ENCODE data around the gene DIPK1B. TPM values are rescaled to one million over a fixed set of nuclear protein-coding genes. Genes with fewer than 3 reads are reported as not detected.

Gene DIPK1B
- total and polyA plus RNA-seq, 7 experiments from 2014 or later = 0.11 to 1.6 (median 0.46) TPM; not detected in 2

GRCh38 chr9:136747161-136748060 lies 35.0 kb downstream of the DIPK1B start:
- intact Hi-C loops (cut with micrococcal nuclease) = no loop called here
- ChIA-PET POLR2A (no interaction called here), CTCF (no interaction called here)
- Histone ChIP-seq H3K4me3 (ENCODE audit: low read length) (no peak overlapping the region), H3K27ac (ENCODE audit: low read depth, low read length) (no peak overlapping the region), H3K4me1 (ENCODE audit: control insufficient read depth in 2 of 2, insufficient read depth in 2 of 2, low read length in 2 of 2) (no peaks in the 10 kb centered on the region), H3K36me3 (ENCODE audit: control insufficient read depth in 2 of 3, insufficient read depth in 3 of 3, low read length in 3 of 3) (no peaks in the 10 kb centered on the region), H3K27me3 (ENCODE audit: control insufficient read depth in 2 of 2, insufficient read depth in 2 of 2, low read length in 2 of 2) (no peaks in the 10 kb centered on the region), H3K9me3 (ENCODE audit: control insufficient read depth in 2 of 3, low read length in 3 of 3) (no peaks in the 10 kb centered on the region)
- Mint-ChIP-seq H3K27me3 (peaks cover 0 to 20% (median 5%) of the 10 kb centered on the region in 5 donors), H3K27ac (no peak overlapping the region), H3K36me3 (peaks cover 0 to 9% (median 2%) of the 10 kb centered on the region in 5 donors), H3K9me3 (peaks cover 0 to 21% (median 13%) of the 10 kb centered on the region in 11 donors), H3K4me3 (no peak overlapping the region), H3K4me1 (peaks cover 0 to 5% (median 0%) of the 10 kb centered on the region in 7 donors)
- DNase-seq = no peak
- no peak for ATAC-seq

- no peaks in the 10 kb centered on the region for H3K36me3 ChIP-seq (ENCODE audit: control insufficient read depth in 2 of 3, insufficient read depth in 3 of 3, low read length in 3 of 3)
- CTCF ChIA-PET = no interaction called here
- Mint-ChIP-seq H3K36me3 (peaks cover 0 to 13% (median 5%) of the 10 kb centered on the region in 5 donors), H3K4me1 (peaks cover 0 to 5% (median 0%) of the 10 kb centered on the region in 7 donors), H3K9me3 (peaks cover 0 to 27% (median 18%) of the 10 kb centered on the region in 11 donors), H3K27me3 (peaks cover 0 to 23% (median 6%) of the 10 kb centered on the region in 5 donors), H3K4me3 (no peak within 1 kb of the TSS), H3K27ac (no peak within 1 kb of the TSS)
- H3K9me3 ChIP-seq (ENCODE audit: control insufficient read depth in 2 of 3, low read length in 3 of 3) = no peaks in the 10 kb centered on the region
- H3K27ac ChIP-seq (ENCODE audit: low read depth, low read length) = no peak within 1 kb of the TSS
- POLR2A ChIA-PET = no interaction called here
- no peak for ATAC-seq
- no peak within 1 kb of the TSS for H3K4me3 ChIP-seq (ENCODE audit: low read length)
- no peaks in the 10 kb centered on the region for H3K4me1 ChIP-seq (ENCODE audit: control insufficient read depth in 2 of 2, insufficient read depth in 2 of 2, low read length in 2 of 2)
- H3K27me3 ChIP-seq (ENCODE audit: control insufficient read depth in 2 of 2, insufficient read depth in 2 of 2, low read length in 2 of 2) = no peaks in the 10 kb centered on the region
- DNase-seq = no peak
- intact Hi-C loops (cut with micrococcal nuclease) = no loop called here
Measured at GRCh38 chr9:136748201-136748600, 35.8 kb downstream of the DIPK1B start, which contains the start of gene LCN6. Gene LCN6, minus strand, starts transcription at chr9:136748525. Its CDS starts 42 bp downstream, at chr9:136748483.

- DNase-seq (no peak), ATAC-seq (no peak)
- Histone ChIP-seq H3K4me1 (ENCODE audit: control insufficient read depth in 2 of 2, insufficient read depth in 2 of 2, low read length in 2 of 2) (no peaks in the 10 kb centered on the region), H3K36me3 (ENCODE audit: control insufficient read depth in 2 of 3, insufficient read depth in 3 of 3, low read length in 3 of 3) (no peaks in the 10 kb centered on the region), H3K27me3 (ENCODE audit: control insufficient read depth in 2 of 2, insufficient read depth in 2 of 2, low read length in 2 of 2) (no peaks in the 10 kb centered on the region), H3K27ac (ENCODE audit: low read depth, low read length) (no peak overlapping the region), H3K9me3 (ENCODE audit: control insufficient read depth in 2 of 3, low read length in 3 of 3) (no peaks in the 10 kb centered on the region), H3K4me3 (ENCODE audit: low read length) (no peak overlapping the region)
- H3K27ac Mint-ChIP-seq = no peak overlapping the region
- ChIA-PET CTCF (no interaction called here), POLR2A (no interaction called here)
- no peak overlapping the region for H3K4me3 Mint-ChIP-seq
- H3K4me1 Mint-ChIP-seq = peaks cover 0 to 5% (median 0%) of the 10 kb centered on the region in 7 donors
- peaks cover 0 to 19% (median 6%) of the 10 kb centered on the region in 5 donors for H3K27me3 Mint-ChIP-seq
- peaks cover 0 to 13% (median 5%) of the 10 kb centered on the region in 5 donors for H3K36me3 Mint-ChIP-seq
- intact Hi-C loops (cut with micrococcal nuclease) = no loop called here
- H3K9me3 Mint-ChIP-seq = peaks cover 0 to 27% (median 18%) of the 10 kb centered on the region in 11 donors
Measured at GRCh38 chr9:136748666-136749611, 36.6 kb downstream of the DIPK1B start.

GRCh38 chr9:136750526-136750925 lies 38.2 kb downstream of the DIPK1B start:
- Histone ChIP-seq H3K4me3 (ENCODE audit: low read length) (no peak overlapping the region), H3K36me3 (ENCODE audit: control insufficient read depth in 2 of 3, insufficient read depth in 3 of 3, low read length in 3 of 3) (no peaks in the 10 kb centered on the region), H3K27me3 (ENCODE audit: control insufficient read depth in 2 of 2, insufficient read depth in 2 of 2, low read length in 2 of 2) (no peaks in the 10 kb centered on the region), H3K27ac (ENCODE audit: low read depth, low read length) (no peak overlapping the region), H3K4me1 (ENCODE audit: control insufficient read depth in 2 of 2, insufficient read depth in 2 of 2, low read length in 2 of 2) (no peaks in the 10 kb centered on the region), H3K9me3 (ENCODE audit: control insufficient read depth in 2 of 3, low read length in 3 of 3) (no peaks in the 10 kb centered on the region)
- intact Hi-C loops (cut with micrococcal nuclease) = no loop called here
- no peak overlapping the region for H3K27ac Mint-ChIP-seq
- no peak overlapping the region for H3K4me3 Mint-ChIP-seq
- POLR2A ChIA-PET = no interaction called here
- CTCF ChIA-PET = no interaction called here
- H3K4me1 Mint-ChIP-seq = peaks cover 0 to 5% (median 0%) of the 10 kb centered on the region in 7 donors
- DNase-seq (no peak), ATAC-seq (no peak)
- peaks cover 0 to 22% (median 6%) of the 10 kb centered on the region in 5 donors for H3K27me3 Mint-ChIP-seq
- H3K36me3 Mint-ChIP-seq = peaks cover 0 to 13% (median 6%) of the 10 kb centered on the region in 5 donors
- H3K9me3 Mint-ChIP-seq = peaks cover 1 to 27% (median 19%) of the 10 kb centered on the region in 11 donors

- ChIA-PET CTCF (no interaction called here), POLR2A (no interaction called here)
- Histone ChIP-seq H3K9me3 (ENCODE audit: control insufficient read depth in 2 of 3, low read length in 3 of 3) (no peaks in the 10 kb centered on the region), H3K36me3 (ENCODE audit: control insufficient read depth in 2 of 3, insufficient read depth in 3 of 3, low read length in 3 of 3) (no peaks in the 10 kb centered on the region), H3K27me3 (ENCODE audit: control insufficient read depth in 2 of 2, insufficient read depth in 2 of 2, low read length in 2 of 2) (no peaks in the 10 kb centered on the region), H3K27ac (ENCODE audit: low read depth, low read length) (no peak overlapping the region), H3K4me1 (ENCODE audit: control insufficient read depth in 2 of 2, insufficient read depth in 2 of 2, low read length in 2 of 2) (no peaks in the 10 kb centered on the region), H3K4me3 (ENCODE audit: low read length) (no peak overlapping the region)
- Mint-ChIP-seq H3K4me1 (peaks cover 0 to 5% (median 0%) of the 10 kb centered on the region in 7 donors), H3K4me3 (no peak overlapping the region), H3K27me3 (peaks cover 0 to 29% (median 6%) of the 10 kb centered on the region in 5 donors), H3K36me3 (peaks cover 0 to 13% (median 7%) of the 10 kb centered on the region in 5 donors), H3K9me3 (peaks cover 4 to 27% (median 23%) of the 10 kb centered on the region in 11 donors), H3K27ac (no peak overlapping the region)
- intact Hi-C loops (cut with micrococcal nuclease) = no loop called here
- no peak for DNase-seq
- ATAC-seq = no peak
Measured at GRCh38 chr9:136751244-136751643, 38.9 kb downstream of the DIPK1B start.

GRCh38 chr9:136751814-136752213 lies 39.4 kb downstream of the DIPK1B start:
- no peaks in the 10 kb centered on the region for H3K36me3 ChIP-seq (ENCODE audit: control insufficient read depth in 2 of 3, insufficient read depth in 3 of 3, low read length in 3 of 3)
- peaks cover 0 to 13% (median 7%) of the 10 kb centered on the region in 5 donors for H3K36me3 Mint-ChIP-seq
- no peaks in the 10 kb centered on the region for H3K9me3 ChIP-seq (ENCODE audit: control insufficient read depth in 2 of 3, low read length in 3 of 3)
- no peak for DNase-seq
- peaks cover 4 to 29% (median 23%) of the 10 kb centered on the region in 11 donors for H3K9me3 Mint-ChIP-seq
- intact Hi-C loops (cut with micrococcal nuclease) = no loop called here
- peaks cover 0 to 5% (median 0%) of the 10 kb centered on the region in 7 donors for H3K4me1 Mint-ChIP-seq
- H3K4me3 Mint-ChIP-seq = no peak overlapping the region
- H3K4me1 ChIP-seq (ENCODE audit: control insufficient read depth in 2 of 2, insufficient read depth in 2 of 2, low read length in 2 of 2) = no peaks in the 10 kb centered on the region
- CTCF ChIA-PET = no interaction called here
- no peak for ATAC-seq
- H3K27ac ChIP-seq (ENCODE audit: low read depth, low read length) = no peak overlapping the region
- POLR2A ChIA-PET = no interaction called here
- H3K27me3 Mint-ChIP-seq = peaks cover 0 to 29% (median 6%) of the 10 kb centered on the region in 5 donors
- no peak overlapping the region for H3K27ac Mint-ChIP-seq
- no peaks in the 10 kb centered on the region for H3K27me3 ChIP-seq (ENCODE audit: control insufficient read depth in 2 of 2, insufficient read depth in 2 of 2, low read length in 2 of 2)
- H3K4me3 ChIP-seq (ENCODE audit: low read length) = no peak overlapping the region
